SU-DHL-6 (cell line): ENCODE results near the gene CNGA3.
"Not testable (repeated sequence)": the region's sequence is repeated elsewhere in the genome, so short reads cannot be mapped to it uniquely, and the experiment has no call there.

Source experiments
- H2AFZ ChIP-seq: fragments of 200-600 bp; sonication (generic); 2 replicates; pipeline ENCODE4 v1.6.1; 2014; ENCODE audit warnings: low read depth, mild to moderate bottlenecking, moderate library complexity, mixed read lengths, antibody characterized with exemption, low read length; ENCODE audit not compliant: severe bottlenecking
- H3F3A ChIP-seq: fragments of 200-600 bp; shearing (Covaris generic); 2 replicates; pipeline ENCODE4 v1.6.0; 2016; ENCODE audit warnings: antibody characterized with exemption, mild to moderate bottlenecking; ENCODE audit not compliant: insufficient read depth
- H3K27ac ChIP-seq: fragments of 200-600 bp; sonication (generic); 2 replicates; pipeline ENCODE4 v1.5.1; 2016; ENCODE audit warnings: low read depth, mild to moderate bottlenecking, low read length, moderate library complexity, mixed read lengths
- H3K27me3 ChIP-seq: fragments of 200-600 bp; sonication (generic), shearing (Covaris generic); 2 replicates; pipeline ENCODE4 v1.6.0; 2014; ENCODE audit warnings: mild to moderate bottlenecking, low read length
- H3K36me3 ChIP-seq: fragments of 200-600 bp; sonication (generic); 2 replicates; pipeline ENCODE4 v1.6.1; 2014; ENCODE audit warnings: mild to moderate bottlenecking, low read length, mixed read lengths
- H3K4me2 ChIP-seq: fragments of 300-600, 200-600 bp; shearing (Covaris generic), sonication (generic); 2 replicates; pipeline ENCODE4 v1.6.0; 2014; ENCODE audit warnings: low read length, low read depth, mild to moderate bottlenecking; ENCODE audit not compliant: poor library complexity, severe bottlenecking
- H3K4me3 ChIP-seq: fragments of 200-600 bp; sonication (generic); 2 replicates; pipeline ENCODE4 v1.5.1; 2014; ENCODE audit warnings: antibody characterized with exemption, low read length, mild to moderate bottlenecking, mixed read lengths; ENCODE audit not compliant: insufficient read depth, poor library complexity, severe bottlenecking
- H3K79me2 ChIP-seq: fragments of 200-600 bp; sonication (generic); 2 replicates; pipeline ENCODE4 v1.6.1; 2014; ENCODE audit warnings: mild to moderate bottlenecking, low read length, moderate library complexity; ENCODE audit not compliant: insufficient read depth
- H3K9ac ChIP-seq: fragments of 200-600 bp; sonication (generic); 2 replicates; pipeline ENCODE4 v1.7.0; 2014; ENCODE audit warnings: mild to moderate bottlenecking, low read length
- H3K9me2 ChIP-seq: fragments of 200-600 bp; sonication (generic); replicated peaks from 2 replicates; pipeline ENCODE4 v1.6.1; 2014; ENCODE audit warnings: low read length; ENCODE audit not compliant: insufficient read depth
- H3K9me3 ChIP-seq: fragments of 200-600 bp; sonication (generic); 2 replicates; pipeline ENCODE4 v1.6.1; 2014; ENCODE audit warnings: low read length, mixed read lengths; ENCODE audit not compliant: insufficient read depth
- H4K20me1 ChIP-seq: fragments of 200-600 bp; sonication (generic); 2 replicates; pipeline ENCODE4 v1.6.1; 2014; ENCODE audit warnings: low read depth, mild to moderate bottlenecking, antibody characterized with exemption, low read length, moderate library complexity, mixed read lengths
- CTCF ChIP-seq: fragments of 200-600 bp; sonication (generic); IDR thresholded peaks from one replicate; pipeline ENCODE4 v1.5.1; 2017; ENCODE audit warnings: antibody characterized with exemption, mild to moderate bottlenecking, low read length, moderate library complexity; ENCODE audit not compliant: insufficient read depth, poor library complexity, severe bottlenecking
- EZH2phosphoT487 ChIP-seq: fragments of 200-600 bp; sonication (generic), shearing (Covaris generic); conservative IDR thresholded peaks from 2 replicates; pipeline ENCODE4 v1.6.1; 2018; ENCODE audit warnings: mild to moderate bottlenecking, antibody characterized with exemption, low read length, moderate library complexity, mixed read lengths

Gene CNGA3

DNA sequence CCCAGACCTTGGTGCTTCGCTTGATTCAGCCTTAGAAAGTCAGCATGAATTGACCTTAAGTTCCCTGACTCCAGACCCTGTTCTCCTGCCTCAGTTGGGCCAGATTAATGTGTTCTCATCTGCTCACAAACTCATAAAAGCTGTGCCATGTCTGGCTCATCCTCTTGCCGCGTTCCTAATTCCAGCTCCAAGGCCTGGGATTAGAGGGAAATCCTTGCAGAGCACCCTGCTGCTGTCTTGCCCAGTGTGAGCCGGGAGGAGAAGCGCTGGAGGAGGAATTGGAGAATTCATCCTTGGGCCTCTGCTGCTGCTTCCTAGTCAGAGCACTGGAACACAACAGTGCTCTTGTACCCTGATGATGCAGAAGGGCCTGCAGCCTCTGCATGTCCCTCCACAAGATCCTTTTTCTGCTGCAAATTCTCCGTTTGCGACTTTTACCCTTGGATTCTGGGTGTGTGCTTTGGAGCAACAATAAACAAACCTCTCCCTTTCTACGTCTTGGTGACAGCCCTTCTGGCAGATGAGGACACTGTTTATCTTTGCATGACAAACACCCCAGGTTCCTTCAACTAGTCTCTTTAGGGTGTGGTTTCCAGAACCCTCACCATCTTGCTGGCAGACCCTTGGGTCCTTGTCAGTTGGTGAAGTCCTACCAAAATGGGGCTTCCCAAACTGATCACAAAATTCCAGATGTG lies 46.9 kb upstream of the CNGA3 start:
- Histone ChIP-seq H3K27me3 (no peaks in the 10 kb centered on the region), H2AFZ (no peak overlapping the region), H3K79me2 (no peaks in the 10 kb centered on the region), H3K9me2 (no peaks in the 10 kb centered on the region), H4K20me1 (no peaks in the 10 kb centered on the region), H3K36me3 (no peaks in the 10 kb centered on the region), H3F3A (no peaks in the 10 kb centered on the region), H3K4me3 (no peak overlapping the region), H3K9me3 (no peaks in the 10 kb centered on the region), H3K27ac (no peak overlapping the region), H3K9ac (no peak overlapping the region), H3K4me2 (no peak overlapping the region)
- TF ChIP-seq EZH2phosphoT487 = no peak

GRCh38 chr2:98300141-98300874 lies 45.9 kb upstream of the CNGA3 start:
- Histone ChIP-seq H3K27me3 (no peaks in the 10 kb centered on the region), H2AFZ (no peak overlapping the region), H3F3A (no peaks in the 10 kb centered on the region), H3K9me3 (no peaks in the 10 kb centered on the region), H3K4me3 (no peak overlapping the region), H4K20me1 (no peaks in the 10 kb centered on the region), H3K27ac (no peak overlapping the region), H3K79me2 (no peaks in the 10 kb centered on the region), H3K36me3 (no peaks in the 10 kb centered on the region), H3K9ac (no peak overlapping the region), H3K9me2 (no peaks in the 10 kb centered on the region), H3K4me2 (no peak overlapping the region)
- no peak for TF ChIP-seq EZH2phosphoT487
- TF ChIP-seq CTCF = no peak

DNA sequence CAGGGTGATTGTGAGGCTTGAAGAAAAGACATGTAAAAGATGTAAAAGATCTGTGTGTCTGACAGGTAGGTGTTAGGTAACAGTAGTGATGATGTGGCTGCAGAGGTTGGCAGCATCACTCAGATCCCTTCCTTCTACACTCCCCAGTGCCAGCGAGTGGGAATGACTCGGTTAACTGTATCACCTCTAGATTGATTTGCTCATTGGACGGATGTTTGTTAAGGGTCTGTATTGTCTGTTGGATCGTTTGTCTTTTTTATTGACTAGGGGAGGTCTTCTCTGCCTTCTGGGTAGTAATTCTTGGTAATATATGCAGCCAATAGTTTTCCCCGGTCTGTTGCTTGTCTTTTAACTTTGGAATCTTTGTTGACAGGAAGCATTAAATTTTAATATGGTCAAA lies 44.8 kb upstream of the CNGA3 start:
- Histone ChIP-seq H3F3A (no peaks in the 10 kb centered on the region), H3K4me2 (no peak overlapping the region), H3K36me3 (no peaks in the 10 kb centered on the region), H3K4me3 (no peak overlapping the region), H3K27ac (no peak overlapping the region), H4K20me1 (no peaks in the 10 kb centered on the region), H3K27me3 (no peaks in the 10 kb centered on the region), H2AFZ (no peak overlapping the region), H3K79me2 (no peaks in the 10 kb centered on the region), H3K9me2 (no peaks in the 10 kb centered on the region), H3K9me3 (no peaks in the 10 kb centered on the region), H3K9ac (no peak overlapping the region)
- TF ChIP-seq EZH2phosphoT487 (no peak), CTCF (no peak)

GRCh38 chr2:98307131-98307696 lies 39.0 kb upstream of the CNGA3 start:
- not testable (repeated sequence) for H3K9me2 ChIP-seq, H4K20me1 ChIP-seq, H3K27me3 ChIP-seq, H3K4me2 ChIP-seq, H3K9me3 ChIP-seq, H3K9ac ChIP-seq, H3F3A ChIP-seq, H3K4me3 ChIP-seq, H3K36me3 ChIP-seq, H3K27ac ChIP-seq, H3K79me2 ChIP-seq, H2AFZ ChIP-seq
